A549 (cell line): ENCODE results near the gene DCTN3. TPM values are rescaled to one million over a fixed set of nuclear protein-coding genes. Genes with fewer than 3 reads are reported as not detected.
A peak's percentile ranks its signal among the peaks of the same experiment; 100 is the strongest.

ENCODE experiments used
- ATAC-seq, 2 experiments: fragments of 200-7000 bp in 1 of 2; fragments of >200 bp in 1 of 2; cut with Nextera tagmentation in 1 of 2; cut with Tn5 transposase in 1 of 2; 3 replicates each; pipeline versions ENCODE4 v1.8.0 to v1.9.1; 2018 to 2020; ENCODE audit warnings: mild to moderate bottlenecking in 1 of 2, moderate library complexity in 1 of 2
- CTCF ChIA-PET: fragments of 300-600 bp; sonication (Branson Sonifier 250); formaldehyde crosslinking; extraction: SDS; loops from one replicate; lab custom pipeline; 2021; ENCODE audit warnings: antibody characterized with exemption, inconsistent platforms; lab: Yijun Ruan, JAX
- POLR2A ChIA-PET: fragments of 350-600 bp; formaldehyde crosslinking; extraction: SDS; loops from one replicate; lab custom pipeline; 2021; ENCODE audit warnings: antibody characterized with exemption, inconsistent platforms; lab: Yijun Ruan, JAX
- DNase-seq, 2 experiments: peaks; one replicate each; pipeline versions ENCODE4 v3.0.0 to v3.0.0-alpha.2; 2011 to 2016; ENCODE audit warnings: low read depth in 1 of 2, low spot score in 1 of 2
- FAIRE-seq: peaks from 2 replicates; lab custom pipeline; 2011; peaks lifted over from hg19 to GRCh38; lab: Jason Lieb, UNC
- H3K27ac ChIP-seq, 2 experiments: fragments of >200 bp; sonication (Bioruptor Twin); formaldehyde crosslinking; 3 replicates each; pipeline ENCODE4 v1.5.1; 2016 to 2017
- H3K4me1 ChIP-seq: fragments of >200 bp; sonication (Bioruptor Twin); formaldehyde crosslinking; 3 replicates; pipeline ENCODE4 v1.6.1; 2016
- H3K4me2 ChIP-seq: fragments of >200 bp; sonication (Bioruptor Twin); formaldehyde crosslinking; 3 replicates; pipeline ENCODE4 v1.6.1; 2016
- H3K4me3 ChIP-seq: fragments of >200 bp; sonication (Bioruptor Twin); formaldehyde crosslinking; 3 replicates; pipeline ENCODE4 v1.5.1; 2016
- H3K9me3 ChIP-seq: fragments of >200 bp; sonication (Bioruptor Twin); formaldehyde crosslinking; 3 replicates; pipeline ENCODE4 v1.6.1; 2016
- ATOH8 ChIP-seq: fragments of 250-450 bp; sonication (Bioruptor Pico); IDR thresholded peaks from 2 replicates; pipeline ENCODE4 v1.5.0; 2020; ENCODE audit warnings: low read depth, mild to moderate bottlenecking, moderate library complexity
- CBX2 ChIP-seq: fragments of 200-600 bp; sonication (generic); IDR thresholded peaks from 2 replicates; pipeline ENCODE4 v1.6.1; 2016; ENCODE audit warnings: low read depth, mild to moderate bottlenecking, borderline replicate concordance
- CHD2 ChIP-seq: fragments of 150-350 bp; IDR thresholded peaks from 2 replicates; pipeline ENCODE4 v1.6.1; 2014; ENCODE audit warnings: low read length; ENCODE audit not compliant: partially characterized antibody
- CHD4 ChIP-seq: fragments of 200-600 bp; sonication (generic); IDR thresholded peaks from 2 replicates; pipeline ENCODE4 v1.6.1; 2016; ENCODE audit warnings: antibody characterized with exemption, mild to moderate bottlenecking, borderline replicate concordance
- ELK1 ChIP-seq: fragments of 150-350 bp; IDR thresholded peaks from 2 replicates; pipeline ENCODE4 v1.6.1; 2014; ENCODE audit warnings: low read depth, mild to moderate bottlenecking, low read length
- HOXA7 ChIP-seq: fragments of 250-450 bp; sonication (Bioruptor Pico); IDR thresholded peaks from 2 replicates; pipeline ENCODE4 v1.5.0; 2020; ENCODE audit warnings: mild to moderate bottlenecking, moderate library complexity
- HOXB5 ChIP-seq: fragments of 250-450 bp; sonication (Bioruptor Pico); IDR thresholded peaks from 2 replicates; pipeline ENCODE4 v1.5.0; 2020; ENCODE audit warnings: mild to moderate bottlenecking, moderate library complexity
- JUNB ChIP-seq: fragments of >200 bp; sonication (Bioruptor Twin); formaldehyde crosslinking; IDR thresholded peaks from 2 replicates; pipeline ENCODE4 v1.6.1; 2016
- MAFK ChIP-seq: fragments of 450-650 bp; IDR thresholded peaks from 2 replicates; pipeline ENCODE4 v1.6.1; 2014; ENCODE audit not compliant: partially characterized antibody
- NR3C1 ChIP-seq: fragments of >200 bp; sonication (Bioruptor Twin); formaldehyde crosslinking; IDR thresholded peaks from 3 replicates; pipeline ENCODE4 v1.6.1; 2017
- PHF8 ChIP-seq: fragments of 200-600 bp; sonication (generic); IDR thresholded peaks from 2 replicates; pipeline ENCODE4 v1.6.1; 2016; ENCODE audit warnings: low read depth, mild to moderate bottlenecking, antibody characterized with exemption, moderate library complexity, borderline replicate concordance
- POLR2AphosphoS2 ChIP-seq: conservative IDR thresholded peaks from 2 replicates; pipeline ENCODE4 v1.6.1; 2012; ENCODE audit warnings: low read length, improper control_type of control experiment, inconsistent platforms
- REST ChIP-seq: fragments of 200-600 bp; sonication (generic); IDR thresholded peaks from 2 replicates; pipeline ENCODE4 v1.6.1; 2016; ENCODE audit warnings: antibody characterized with exemption, mild to moderate bottlenecking, moderate library complexity
- RNF2 ChIP-seq: fragments of 200-600 bp; sonication (generic); IDR thresholded peaks from 2 replicates; pipeline ENCODE4 v1.6.1; 2016; ENCODE audit warnings: low read depth, mild to moderate bottlenecking, antibody characterized with exemption, moderate library complexity, borderline replicate concordance
- SMC3 ChIP-seq: fragments of >200 bp; sonication (Bioruptor Twin); formaldehyde crosslinking; IDR thresholded peaks from 3 replicates; pipeline ENCODE4 v1.6.1; 2018; ENCODE audit warnings: inconsistent platforms
- TP53 ChIP-seq: fragments of 250-450 bp; sonication (Bioruptor Pico); IDR thresholded peaks from 2 replicates; pipeline ENCODE4 v1.5.0; 2021; ENCODE audit warnings: mild to moderate bottlenecking, moderate library complexity
- ZC3H11A ChIP-seq: fragments of 450-650 bp; IDR thresholded peaks from 2 replicates; pipeline ENCODE4 v1.6.1; 2014; ENCODE audit warnings: antibody characterized with exemption, mild to moderate bottlenecking
- WGBS: methylation state at CpG from one replicate; pipeline ENCODE4 v1.1.6; 2017; ENCODE audit errors: missing lambda C conversion rate; 5-methylcytosine and 5-hydroxymethylcytosine counted together
- polyA plus RNA-seq, 4 experiments: library from polyadenylated mRNA; depleted of rRNA in 3 of 4; stranded (reverse); fragments of >200 nt; fragmentation: RNase III in 1 of 4; extraction: RNeasy Plus Mini Kit Qiagen cat#74134 plus additional on column Dnase treatment in 1 of 4; gene quantifications; 2 replicates in 3 of 4; 3 replicates in 1 of 4; pipeline ENCODE4 v1.2.3, GENCODE V29; 2011 to 2017
- TF ChIP-seq, protein P1 (sequence below): fragments of 450-650 bp; IDR thresholded peaks from 2 replicates; pipeline ENCODE4 v1.6.1; 2014; ENCODE audit warnings: antibody characterized with exemption
- TF ChIP-seq, protein P2 (sequence below): fragments of >200 bp; sonication (Bioruptor Twin); formaldehyde crosslinking; IDR thresholded peaks from 2 replicates; pipeline ENCODE4 v1.6.1; 2016

The DCTN3 gene
- polyA plus RNA-seq, 2 of the 4 experiments (the other 2 are of a cell fraction), result 74.3 to 92.9 TPM

- peak in 1 of 2 experiments; percentile 18; a peak in 3 of 6 replicates for ATAC-seq
- POLR2A ChIA-PET, result interaction anchor here (0.6 to 2.3 kb wide), 6 partner anchors 8 to 415 kb away, joined by 3 to 17 read pairs (median 6); partner anchors contain the start of genes ARID3C, DCTN3, GALT and IL11RA
- DNase-seq, result peak in 1 of 2 experiments; percentile 41
- peak overlapping the region; percentile 73 for H3K4me3 ChIP-seq
- peak overlapping the region; percentile 93 for H3K4me2 ChIP-seq
- 1% methylated on average over 18 of the region's 23 CpGs for WGBS
- TF ChIP-seq NR3C1 (no peak), CHD4 (no peak), TP53 (CRISPR knock-in tag) (0 out of 2 replicates have a peak, but pooled peaks have one; percentile 11), ATOH8 (CRISPR knock-in tag) (peak; percentile 71; the same call in 1 of the 2 replicates), HOXB5 (CRISPR knock-in tag) (peak; percentile 27; the same call in 1 of the 2 replicates)
- TF ChIP-seq, protein P1, sequence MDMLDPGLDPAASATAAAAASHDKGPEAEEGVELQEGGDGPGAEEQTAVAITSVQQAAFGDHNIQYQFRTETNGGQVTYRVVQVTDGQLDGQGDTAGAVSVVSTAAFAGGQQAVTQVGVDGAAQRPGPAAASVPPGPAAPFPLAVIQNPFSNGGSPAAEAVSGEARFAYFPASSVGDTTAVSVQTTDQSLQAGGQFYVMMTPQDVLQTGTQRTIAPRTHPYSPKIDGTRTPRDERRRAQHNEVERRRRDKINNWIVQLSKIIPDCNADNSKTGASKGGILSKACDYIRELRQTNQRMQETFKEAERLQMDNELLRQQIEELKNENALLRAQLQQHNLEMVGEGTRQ, result peak; percentile 69; the same call in 1 of the 2 replicates
- no peak for FAIRE-seq
- peaks cover 26% of the 10 kb centered on the region; the same call in 2 of the 3 replicates for H3K4me1 ChIP-seq
- CTCF ChIA-PET, result interaction anchor here (1.9 to 22.6 kb wide), 8 partner anchors 7 to 233 kb away, joined by 6 to 429 read pairs (median 77); partner anchors contain the start of genes ARID3C, CCL27, DCTN3 and GALT
- peak overlapping the region; percentile 88 to 95 for H3K27ac ChIP-seq
- no peaks in the 10 kb centered on the region for H3K9me3 ChIP-seq
Observed at GRCh38 chr9:34636791-34637355, 16.6 kb upstream of the DCTN3 start.

GRCh38 chr9:34635556-34635955 is 15.3 kb upstream of the DCTN3 start:
- ATAC-seq, result no peak
- H3K4me2 ChIP-seq, result peak overlapping the region; percentile 93
- DNase-seq, result no peak
- ChIA-PET CTCF (interaction anchor here (0.7 to 22.6 kb wide), 14 partner anchors 8 to 460 kb away, joined by 3 to 429 read pairs (median 20); partner anchors contain the start of genes CCL27, DCTN3, GALT and IL11RA), POLR2A (no interaction called here)
- H3K9me3 ChIP-seq, result no peaks in the 10 kb centered on the region
- no peak overlapping the region for H3K27ac ChIP-seq
- no peak for FAIRE-seq
- no peak overlapping the region for H3K4me3 ChIP-seq
- peaks cover 23% of the 10 kb centered on the region; the same call in 2 of the 3 replicates for H3K4me1 ChIP-seq
- TF ChIP-seq REST, result no peak
- TF ChIP-seq, protein P2, sequence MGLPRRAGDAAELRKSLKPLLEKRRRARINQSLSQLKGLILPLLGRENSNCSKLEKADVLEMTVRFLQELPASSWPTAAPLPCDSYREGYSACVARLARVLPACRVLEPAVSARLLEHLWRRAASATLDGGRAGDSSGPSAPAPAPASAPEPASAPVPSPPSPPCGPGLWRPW, result no peak
- no peak for TF ChIP-seq RNF2
- no peak for TF ChIP-seq POLR2AphosphoS2
- WGBS, result 94% methylated on average over 14 of the region's 14 CpGs

DNA sequence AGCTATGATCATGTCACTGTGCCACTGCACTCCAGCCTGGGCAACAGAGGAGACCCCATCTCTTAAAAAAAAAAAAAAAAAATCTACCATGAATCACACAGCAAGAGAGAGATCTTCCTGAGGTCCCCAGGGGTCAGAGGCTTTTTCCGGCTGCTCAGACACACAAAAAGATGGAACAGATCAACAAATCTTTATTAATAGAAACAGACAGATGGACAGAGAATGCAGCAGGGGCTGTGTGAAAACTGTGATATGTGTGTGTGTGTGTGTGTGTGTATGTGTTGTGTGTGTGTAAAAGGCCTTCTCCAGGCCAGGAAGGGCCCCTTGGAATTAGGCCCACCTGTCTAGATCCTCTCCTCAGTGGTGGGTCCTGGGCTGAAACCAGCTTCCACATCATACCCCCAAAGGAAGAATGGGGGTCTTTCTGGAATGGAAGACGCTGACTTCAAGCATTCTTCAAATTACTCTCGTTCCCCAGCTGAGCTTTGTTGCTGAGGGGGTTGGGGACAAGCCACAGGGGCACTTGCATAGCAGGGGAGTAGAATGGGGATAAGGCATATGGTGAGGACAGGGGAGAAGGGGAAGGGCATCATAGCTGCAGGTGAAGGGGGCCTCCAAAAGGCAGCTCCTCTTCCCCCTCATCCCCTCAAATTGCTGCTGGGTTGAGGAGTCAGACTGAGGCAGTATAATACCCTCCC is 14.4 kb upstream of the DCTN3 start:
- FAIRE-seq, result no peak
- no peak for ATAC-seq
- POLR2A ChIA-PET, result interaction anchor here (1.2 kb wide), 1 partner anchor 22 kb away, joined by 3 read pairs; the partner anchor contains the start of gene RPP25L
- H3K4me3 ChIP-seq, result no peak overlapping the region
- H3K4me1 ChIP-seq, result peaks cover 28% of the 10 kb centered on the region; the same call in 2 of the 3 replicates
- WGBS, result 83% methylated on average over 3 of the region's 3 CpGs
- no peak for DNase-seq
- CTCF ChIA-PET, result interaction anchor here (0.5 to 22.6 kb wide), 35 partner anchors 9 to 489 kb away, joined by 3 to 429 read pairs (median 5); partner anchors contain the start of genes CCL27, DCTN3, GALT and IL11RA
- H3K4me2 ChIP-seq, result no peak overlapping the region
- no peak overlapping the region for H3K27ac ChIP-seq
- H3K9me3 ChIP-seq, result no peaks in the 10 kb centered on the region
- TF ChIP-seq JUNB (no peak), ZC3H11A (no peak), SMC3 (no peak), CHD2 (no peak), HOXA7 (no peak), ELK1 (no peak), CBX2 (no peak), PHF8 (no peak), MAFK (no peak)
